ENCODE data around the gene GPR89A. TPM values are rescaled to one million over a fixed set of nuclear protein-coding genes. Genes with fewer than 3 reads are reported as not detected.
A peak's percentile ranks its signal among the peaks of the same experiment; 100 is the strongest.

The GPR89A gene
- total RNA-seq, 1 donor from 2014 or later, result 72.7 TPM

DNA sequence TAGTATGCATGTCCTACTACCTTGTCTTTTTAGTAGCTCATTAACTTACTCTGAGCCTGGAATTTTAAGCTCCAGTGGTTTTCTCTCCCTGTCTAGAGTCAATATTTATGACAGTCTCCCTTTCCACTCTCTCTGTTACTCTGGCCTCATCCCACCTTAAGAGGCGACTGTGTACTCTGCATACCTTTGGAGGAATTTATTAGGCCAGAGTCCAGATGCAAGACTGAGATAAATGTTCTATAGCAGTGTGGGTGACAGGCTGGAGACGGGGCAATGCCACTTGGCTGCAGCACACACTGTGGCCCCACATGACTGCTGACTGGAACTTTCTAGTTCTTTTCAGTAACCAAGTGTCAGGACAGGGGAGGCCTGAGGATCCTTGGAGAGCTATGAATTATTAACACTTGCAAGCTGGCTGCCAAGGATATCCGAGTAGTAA lies 103.4 kb downstream of the GPR89A start:
- Mint-ChIP-seq H3K4me3 (no peak overlapping the region), H3K27ac (no peak overlapping the region)

DNA sequence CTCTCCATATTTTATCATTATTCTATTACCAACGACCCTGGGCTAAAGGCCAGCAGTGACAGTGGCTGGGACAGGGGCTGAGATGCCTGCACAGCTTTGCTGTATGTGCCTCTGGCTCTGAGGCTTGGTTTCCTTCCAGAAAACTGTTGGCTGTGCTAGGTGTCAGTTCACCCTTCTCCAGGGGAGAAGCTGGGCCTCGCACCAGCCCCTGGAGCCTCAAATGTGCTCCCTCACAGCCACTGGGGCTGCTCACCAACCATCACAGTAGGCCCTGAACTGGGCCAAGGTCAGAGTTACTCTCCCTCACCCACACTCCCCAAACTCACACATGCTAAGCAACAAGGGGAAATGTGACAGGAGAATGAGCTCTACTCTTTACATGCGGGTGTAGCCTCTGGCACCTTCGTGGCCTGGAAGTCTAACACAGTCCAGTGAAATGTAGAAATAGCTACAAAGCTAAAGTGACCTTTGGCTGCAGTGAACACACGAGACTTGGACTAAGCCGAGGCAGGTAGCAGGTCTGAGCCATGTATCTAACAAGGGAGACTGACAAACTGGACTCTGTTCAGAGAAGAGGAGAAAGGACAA lies 106.8 kb downstream of the GPR89A start:
- no peak overlapping the region for H3K4me3 ChIP-seq
- DNase-seq (ENCODE audit: low spot score), result no peak
- H3F3A ChIP-seq (ENCODE audit: low read depth), result peaks cover 6% of the 10 kb centered on the region
- H2AFZ ChIP-seq (replicated peaks), result no peak overlapping the region
- Mint-ChIP-seq H3K36me3 (no peaks in the 10 kb centered on the region), H3K4me1 (peaks cover 17% of the 10 kb centered on the region), H3K27me3 (ENCODE audit: insufficient read depth, low read depth) (peaks cover 2% of the 10 kb centered on the region), H3K4me3 (no peak overlapping the region), H3K27ac (no peak overlapping the region), H3K9me3 (no peaks in the 10 kb centered on the region)
- H3K4me2 ChIP-seq, result no peak overlapping the region
- peaks cover 6% of the 10 kb centered on the region for H3K27me3 ChIP-seq
- no peak overlapping the region for H3K27ac ChIP-seq
- no peaks in the 10 kb centered on the region for H3K9me3 ChIP-seq (ENCODE audit: low read depth)
- H3K9ac ChIP-seq, result no peak overlapping the region
- H3K36me3 ChIP-seq, result no peaks in the 10 kb centered on the region
- no peaks in the 10 kb centered on the region for H3K79me2 ChIP-seq (ENCODE audit: low read depth)
- peaks cover 14% of the 10 kb centered on the region for H3K4me1 ChIP-seq
- H4K20me1 ChIP-seq (ENCODE audit: low read depth), result no peaks in the 10 kb centered on the region
- TF ChIP-seq, protein P1, sequence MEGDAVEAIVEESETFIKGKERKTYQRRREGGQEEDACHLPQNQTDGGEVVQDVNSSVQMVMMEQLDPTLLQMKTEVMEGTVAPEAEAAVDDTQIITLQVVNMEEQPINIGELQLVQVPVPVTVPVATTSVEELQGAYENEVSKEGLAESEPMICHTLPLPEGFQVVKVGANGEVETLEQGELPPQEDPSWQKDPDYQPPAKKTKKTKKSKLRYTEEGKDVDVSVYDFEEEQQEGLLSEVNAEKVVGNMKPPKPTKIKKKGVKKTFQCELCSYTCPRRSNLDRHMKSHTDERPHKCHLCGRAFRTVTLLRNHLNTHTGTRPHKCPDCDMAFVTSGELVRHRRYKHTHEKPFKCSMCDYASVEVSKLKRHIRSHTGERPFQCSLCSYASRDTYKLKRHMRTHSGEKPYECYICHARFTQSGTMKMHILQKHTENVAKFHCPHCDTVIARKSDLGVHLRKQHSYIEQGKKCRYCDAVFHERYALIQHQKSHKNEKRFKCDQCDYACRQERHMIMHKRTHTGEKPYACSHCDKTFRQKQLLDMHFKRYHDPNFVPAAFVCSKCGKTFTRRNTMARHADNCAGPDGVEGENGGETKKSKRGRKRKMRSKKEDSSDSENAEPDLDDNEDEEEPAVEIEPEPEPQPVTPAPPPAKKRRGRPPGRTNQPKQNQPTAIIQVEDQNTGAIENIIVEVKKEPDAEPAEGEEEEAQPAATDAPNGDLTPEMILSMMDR (IDR thresholded peaks at IDR 0.05), result no peak
- TF ChIP-seq EZH2phosphoT487 (IDR thresholded peaks at IDR 0.05), result no peak
- TF ChIP-seq EZH2 (IDR thresholded peaks at IDR 0.05), result no peak

More for the DNA sequence above, 103.4 kb downstream of the GPR89A start:
- no peak overlapping the region for H3K9ac ChIP-seq
- H3K4me1 ChIP-seq, result peaks cover 23% of the 10 kb centered on the region
- no peak overlapping the region for H3K27ac ChIP-seq
- no peak overlapping the region for H3K4me2 ChIP-seq
- H3K4me3 ChIP-seq, result no peak overlapping the region
- Mint-ChIP-seq H3K9me3 (no peaks in the 10 kb centered on the region), H3K4me1 (peaks cover 25% of the 10 kb centered on the region), H3K27me3 (ENCODE audit: insufficient read depth, low read depth) (peaks cover 2% of the 10 kb centered on the region), H3K36me3 (no peaks in the 10 kb centered on the region)
- TF ChIP-seq, protein P1 (IDR thresholded peaks at IDR 0.05), result no peak
- TF ChIP-seq EZH2phosphoT487 (IDR thresholded peaks at IDR 0.05) (no peak), EZH2 (IDR thresholded peaks at IDR 0.05) (no peak)
- no peak for DNase-seq (ENCODE audit: low spot score)
- peaks cover 13% of the 10 kb centered on the region for H3F3A ChIP-seq (ENCODE audit: low read depth)
- no peaks in the 10 kb centered on the region for H3K27me3 ChIP-seq
- no peak overlapping the region for H2AFZ ChIP-seq (replicated peaks)
- no peaks in the 10 kb centered on the region for H3K36me3 ChIP-seq
- no peaks in the 10 kb centered on the region for H3K79me2 ChIP-seq (ENCODE audit: low read depth)
- no peaks in the 10 kb centered on the region for H4K20me1 ChIP-seq (ENCODE audit: low read depth)
- H3K9me3 ChIP-seq (ENCODE audit: low read depth), result no peaks in the 10 kb centered on the region

DNA sequence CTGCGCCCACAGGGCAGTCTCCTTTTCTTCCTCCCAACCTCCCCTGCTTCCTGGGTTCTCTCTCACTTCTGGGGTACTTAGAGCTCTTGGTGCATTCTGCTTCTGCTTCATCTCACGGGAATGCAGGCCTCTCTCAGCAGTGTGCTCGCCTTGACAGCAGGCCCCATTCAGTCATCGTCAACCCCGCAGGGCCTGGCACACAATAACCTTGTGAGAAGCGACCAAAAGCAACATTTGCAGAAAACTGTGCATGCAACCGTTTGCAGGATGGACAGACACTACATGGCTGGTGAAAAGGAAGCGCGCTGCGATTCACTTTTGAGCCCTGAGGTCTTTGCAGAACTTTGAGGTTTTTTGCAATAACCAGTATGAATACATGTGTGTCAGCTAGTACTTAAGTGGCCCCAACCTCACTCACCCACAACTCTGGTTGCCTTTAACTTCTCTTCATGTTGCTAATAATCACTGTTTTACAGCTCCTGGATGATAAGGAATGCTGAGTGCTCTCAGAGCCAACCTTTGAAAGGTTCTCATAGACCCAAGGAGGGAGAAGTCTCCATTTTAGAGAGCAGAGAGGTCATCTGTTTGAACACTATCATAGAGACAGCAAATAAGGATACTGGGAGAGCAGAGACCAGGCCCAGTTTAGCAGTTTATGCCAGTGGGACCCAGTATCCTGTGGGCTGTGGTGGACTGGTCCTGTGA lies 109.0 kb downstream of the GPR89A start:
- Histone ChIP-seq H3K9ac (no peak overlapping the region), H3K4me3 (no peak overlapping the region), H3K4me2 (no peak overlapping the region), H3F3A (ENCODE audit: low read depth) (peaks cover 6% of the 10 kb centered on the region), H3K79me2 (ENCODE audit: low read depth) (no peaks in the 10 kb centered on the region), H3K9me3 (ENCODE audit: low read depth) (no peaks in the 10 kb centered on the region), H3K27me3 (peaks cover 26% of the 10 kb centered on the region), H3K4me1 (peaks cover 14% of the 10 kb centered on the region), H4K20me1 (ENCODE audit: low read depth) (no peaks in the 10 kb centered on the region), H3K27ac (no peak overlapping the region), H2AFZ (replicated peaks) (peak overlapping the region; percentile 89), H3K36me3 (no peaks in the 10 kb centered on the region)
- H3K27ac Mint-ChIP-seq, result peak overlapping the region; percentile 70
- peaks cover 2% of the 10 kb centered on the region for H3K27me3 Mint-ChIP-seq (ENCODE audit: insufficient read depth, low read depth)
- no peaks in the 10 kb centered on the region for H3K36me3 Mint-ChIP-seq
- H3K4me3 Mint-ChIP-seq, result no peak overlapping the region
- TF ChIP-seq EZH2phosphoT487 (IDR thresholded peaks at IDR 0.05) (no peak), EZH2 (IDR thresholded peaks at IDR 0.05) (no peak)
- TF ChIP-seq, protein P1 (IDR thresholded peaks at IDR 0.05), result no peak
- DNase-seq (ENCODE audit: low spot score), result peak; percentile 19
- no peaks in the 10 kb centered on the region for H3K9me3 Mint-ChIP-seq
- H3K4me1 Mint-ChIP-seq, result peaks cover 22% of the 10 kb centered on the region
